ENCODE measurements around the gene RABGGTA.

DNA sequence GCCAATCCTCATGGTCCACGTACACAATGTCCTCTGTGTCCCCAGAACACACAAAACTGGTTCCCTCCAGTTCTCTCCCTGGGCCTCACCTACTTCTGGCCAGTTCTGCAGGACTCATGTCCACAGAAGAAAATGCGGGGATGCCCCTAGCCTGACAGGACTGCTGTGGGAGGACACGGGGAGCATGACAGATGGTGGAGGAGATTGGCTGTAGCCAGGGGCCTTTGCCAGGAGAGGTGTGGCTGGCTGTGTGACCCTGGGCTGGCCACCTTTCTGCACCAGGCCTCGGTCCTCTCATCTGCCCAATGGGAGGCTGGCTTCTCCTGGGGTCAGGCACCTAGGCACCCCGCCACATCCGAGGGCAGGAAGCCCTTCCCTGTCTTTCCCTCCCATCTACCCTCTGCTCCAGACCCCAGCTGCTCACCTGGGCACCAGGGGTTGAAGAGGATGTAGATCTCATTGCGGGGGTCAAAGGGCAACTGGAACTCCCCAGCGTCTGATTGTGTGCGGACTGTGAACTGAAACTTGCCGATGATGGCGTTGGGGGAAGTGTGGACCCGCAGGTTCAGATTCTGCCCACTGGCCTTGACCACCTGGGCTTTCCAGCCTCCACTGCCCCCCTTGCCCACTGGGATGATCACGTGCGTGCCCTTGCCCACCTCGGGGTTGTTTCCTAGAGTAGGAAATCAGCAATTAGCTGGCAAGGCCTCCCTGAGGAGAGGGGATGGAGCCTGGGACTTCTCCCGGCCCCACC is 11.2 kb downstream of the RABGGTA start:
- TF ChIP-seq POLR2AphosphoS5 (IDR thresholded peaks at IDR 0.05; ENCODE audit: low read depth, low read length): no peak
- TF ChIP-seq POLR2A (IDR thresholded peaks at IDR 0.05; ENCODE audit: low read depth, low read length): no peak
